Endodermal cell (in vitro differentiated cells): ENCODE measurements around the gene TFCP2L1. TPM values are rescaled to one million over a fixed set of nuclear protein-coding genes. Genes with fewer than 3 reads are reported as not detected.

Source experiments
- DNase-seq: peaks from one replicate; pipeline ENCODE4 v3.0.0-alpha.2; 2017
- H3K27ac ChIP-seq: 2 replicates; pipeline ENCODE4 v1.5.1; 2013; ENCODE audit warnings: mild to moderate bottlenecking, low read depth, low read length, moderate library complexity
- H3K27me3 ChIP-seq: 2 replicates; pipeline ENCODE4 v1.6.1; 2013; ENCODE audit warnings: mild to moderate bottlenecking, low read length, moderate library complexity; ENCODE audit not compliant: insufficient read depth, control insufficient read depth, poor library complexity, severe bottlenecking
- H3K36me3 ChIP-seq: 2 replicates; pipeline ENCODE4 v1.7.0; 2013; ENCODE audit warnings: mild to moderate bottlenecking, low read length, moderate library complexity; ENCODE audit not compliant: control insufficient read depth, insufficient read depth
- H3K4me1 ChIP-seq: one replicate; pipeline ENCODE4 v1.7.0; 2013; ENCODE audit warnings: low read length; ENCODE audit not compliant: control insufficient read depth, insufficient read depth
- H3K4me3 ChIP-seq: 2 replicates; pipeline ENCODE4 v1.5.1; 2013; ENCODE audit warnings: mild to moderate bottlenecking, low read length, moderate library complexity
- H3K9ac ChIP-seq: 2 replicates; pipeline ENCODE4 v1.6.1; 2013; ENCODE audit warnings: mild to moderate bottlenecking, low read length, moderate library complexity; ENCODE audit not compliant: poor library complexity, severe bottlenecking; ENCODE audit errors: extremely low read depth
- H3K9me3 ChIP-seq: 2 replicates; pipeline ENCODE4 v1.6.1; 2013; ENCODE audit warnings: mild to moderate bottlenecking, low read length, moderate library complexity; ENCODE audit not compliant: control insufficient read depth
- H3K27ac Mint-ChIP-seq: 2 replicates; pipeline ENCODE4 v1.8.0; 2020; ENCODE audit warnings: mixed read lengths
- H3K27me3 Mint-ChIP-seq: 2 replicates; pipeline ENCODE4 v1.8.0; 2021; ENCODE audit warnings: mild to moderate bottlenecking, mixed read lengths; ENCODE audit not compliant: insufficient read depth
- H3K36me3 Mint-ChIP-seq: 2 replicates; pipeline ENCODE4 v1.8.0; 2020; ENCODE audit warnings: low read depth, mixed read lengths
- H3K4me1 Mint-ChIP-seq: 2 replicates; pipeline ENCODE4 v1.8.0; 2020; ENCODE audit warnings: mixed read lengths
- H3K4me3 Mint-ChIP-seq: 2 replicates; pipeline ENCODE4 v1.8.0; 2020; ENCODE audit warnings: mild to moderate bottlenecking, moderate library complexity, mixed read lengths
- H3K9me3 Mint-ChIP-seq: 2 replicates; pipeline ENCODE4 v1.8.0; 2020; ENCODE audit warnings: mild to moderate bottlenecking, mixed read lengths
- CTCF ChIP-seq: fragments of 200-600 bp; sonication (generic); conservative IDR thresholded peaks from 2 replicates; pipeline ENCODE4 v1.5.0; 2021; ENCODE audit warnings: antibody characterized with exemption, mild to moderate bottlenecking
- WGBS, 2 experiments: methylation state at CpG; one replicate each; pipeline versions ENCODE4 v1.1.5 to v1.1.7; 2013; ENCODE audit warnings: missing lambda C conversion rate in 2 of 2, mixed read lengths in 1 of 2; ENCODE audit not compliant: insufficient coverage in 1 of 2, insufficient read length in 1 of 2; 5-methylcytosine and 5-hydroxymethylcytosine counted together
- total RNA-seq, 2 donors: library from RNA; stranded (reverse); fragmentation: NEBNext Ultra II Directional in 1 of 2; extraction: Animal tissue kit (Norgen Biotek cat#: 25700) in 1 of 2; gene quantifications; 2 replicates in 1 of 2; 3 replicates in 1 of 2; pipeline ENCODE4 v1.2.1, GENCODE V29; 2021

Gene TFCP2L1
- total RNA-seq, 2 donors from 2014 or later = 3.3 to 4.3 TPM

- H3K9ac ChIP-seq = no peak overlapping the region
Observed at GRCh38 chr2:121326628-121327027, 41.6 kb upstream of the TFCP2L1 start.

GRCh38 chr2:121324601-121325000, 39.6 kb upstream of the TFCP2L1 start:
- Mint-ChIP-seq H3K4me3 (no peak overlapping the region), H3K36me3 (no peaks in the 10 kb centered on the region), H3K9me3 (no peaks in the 10 kb centered on the region), H3K27me3 (peaks cover 2% of the 10 kb centered on the region), H3K27ac (no peak overlapping the region), H3K4me1 (no peaks in the 10 kb centered on the region)
- H3K27me3 ChIP-seq = no peaks in the 10 kb centered on the region
- H3K36me3 ChIP-seq = no peaks in the 10 kb centered on the region
- no peak overlapping the region for H3K9ac ChIP-seq
- 94% methylated on average over 7 of the region's 7 CpGs; no CpG with 5 or more reads in 1 of the 2 experiments for WGBS, 2 experiments
- H3K9me3 ChIP-seq = no peaks in the 10 kb centered on the region
- no peak overlapping the region for H3K4me3 ChIP-seq
- no peak for TF ChIP-seq CTCF
- H3K4me1 ChIP-seq = no peaks in the 10 kb centered on the region
- DNase-seq = no peak
- H3K27ac ChIP-seq = no peak overlapping the region

More at GRCh38 chr2:121326628-121327027, 41.6 kb upstream of the TFCP2L1 start:
- TF ChIP-seq CTCF = no peak
- Histone ChIP-seq H3K4me3 (no peak overlapping the region), H3K27me3 (no peaks in the 10 kb centered on the region), H3K9me3 (no peaks in the 10 kb centered on the region), H3K27ac (no peak overlapping the region), H3K36me3 (no peaks in the 10 kb centered on the region), H3K4me1 (no peaks in the 10 kb centered on the region)
- 83% methylated on average over 7 to 8 of the region's 8 CpGs for WGBS, 2 experiments
- Mint-ChIP-seq H3K27me3 (peaks cover 2% of the 10 kb centered on the region), H3K9me3 (no peaks in the 10 kb centered on the region), H3K4me1 (no peaks in the 10 kb centered on the region), H3K36me3 (no peaks in the 10 kb centered on the region), H3K4me3 (no peak overlapping the region), H3K27ac (no peak overlapping the region)
- DNase-seq = peak; percentile 10

- no peaks in the 10 kb centered on the region for H3K36me3 Mint-ChIP-seq
- no peak overlapping the region for H3K27ac ChIP-seq
- no peak for DNase-seq
- no peaks in the 10 kb centered on the region for H3K4me1 Mint-ChIP-seq
- no peaks in the 10 kb centered on the region for H3K36me3 ChIP-seq
- H3K27me3 ChIP-seq = no peaks in the 10 kb centered on the region
- WGBS, 2 experiments = 82 to 91% methylated on average over 5 to 8 of the region's 8 CpGs
- no peak for TF ChIP-seq CTCF
- H3K9ac ChIP-seq = no peak overlapping the region
- no peaks in the 10 kb centered on the region for H3K9me3 ChIP-seq
- no peaks in the 10 kb centered on the region for H3K27me3 Mint-ChIP-seq
- H3K9me3 Mint-ChIP-seq = no peaks in the 10 kb centered on the region
- H3K4me3 Mint-ChIP-seq = no peak overlapping the region
- no peak overlapping the region for H3K27ac Mint-ChIP-seq
- H3K4me1 ChIP-seq = no peaks in the 10 kb centered on the region
- H3K4me3 ChIP-seq = no peak overlapping the region
Observed at GRCh38 chr2:121321476-121321875, 36.5 kb upstream of the TFCP2L1 start.
